ENCODE measurements around the gene TRIP13. TPM values are rescaled to one million over a fixed set of nuclear protein-coding genes. Genes with fewer than 3 reads are reported as not detected.
A peak's percentile ranks its signal among the peaks of the same experiment; 100 is the strongest.

The TRIP13 gene
- total and polyA plus RNA-seq, 9 of the 15 experiments (the other 6 are each of a cell fraction or from before 2014, with no cell fraction given): 24.1 to 116 (median 53.2) TPM

DNA sequence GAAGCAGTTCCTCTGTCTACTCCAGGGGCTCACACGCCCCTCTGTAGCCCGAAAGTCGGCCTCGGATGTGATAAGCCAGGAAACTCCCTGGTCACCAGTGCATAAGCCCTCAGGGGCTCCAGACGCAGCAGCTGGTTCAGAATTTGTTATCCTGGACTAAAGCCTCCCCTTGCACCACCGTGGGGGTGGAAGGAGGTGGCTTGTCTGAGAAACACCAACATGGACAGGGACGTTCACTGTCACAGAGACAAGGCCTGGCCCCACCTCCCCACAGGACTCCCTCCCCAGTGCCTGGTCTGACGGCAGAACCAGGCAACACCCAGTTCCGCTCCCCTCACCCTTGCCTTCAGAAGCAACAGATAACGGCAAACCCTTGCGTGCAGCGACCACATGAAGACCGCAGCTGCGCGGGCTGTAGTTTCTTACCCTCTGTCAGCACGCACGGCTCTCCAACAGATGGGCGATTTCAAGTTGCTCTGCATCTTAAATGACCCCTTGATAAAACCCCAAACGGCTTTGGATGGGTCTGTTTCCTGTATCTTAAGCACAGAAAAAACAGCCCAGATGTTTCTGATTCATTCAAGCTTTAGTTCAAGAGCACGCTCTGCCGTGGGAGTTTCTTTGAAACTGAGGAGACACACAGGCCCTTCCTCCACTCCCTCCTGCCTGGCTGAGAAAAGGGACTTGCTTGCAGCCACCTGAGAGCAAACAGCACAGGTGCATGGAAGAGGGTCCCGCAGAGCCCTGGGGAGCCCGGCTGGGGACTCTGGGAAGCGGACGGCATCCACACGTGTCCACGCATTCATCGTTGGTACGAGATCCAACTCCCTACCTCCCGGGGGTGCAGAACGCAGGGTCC lies 71.2 kb downstream of the TRIP13 start (continued):
- TF ChIP-seq, protein P1, sequence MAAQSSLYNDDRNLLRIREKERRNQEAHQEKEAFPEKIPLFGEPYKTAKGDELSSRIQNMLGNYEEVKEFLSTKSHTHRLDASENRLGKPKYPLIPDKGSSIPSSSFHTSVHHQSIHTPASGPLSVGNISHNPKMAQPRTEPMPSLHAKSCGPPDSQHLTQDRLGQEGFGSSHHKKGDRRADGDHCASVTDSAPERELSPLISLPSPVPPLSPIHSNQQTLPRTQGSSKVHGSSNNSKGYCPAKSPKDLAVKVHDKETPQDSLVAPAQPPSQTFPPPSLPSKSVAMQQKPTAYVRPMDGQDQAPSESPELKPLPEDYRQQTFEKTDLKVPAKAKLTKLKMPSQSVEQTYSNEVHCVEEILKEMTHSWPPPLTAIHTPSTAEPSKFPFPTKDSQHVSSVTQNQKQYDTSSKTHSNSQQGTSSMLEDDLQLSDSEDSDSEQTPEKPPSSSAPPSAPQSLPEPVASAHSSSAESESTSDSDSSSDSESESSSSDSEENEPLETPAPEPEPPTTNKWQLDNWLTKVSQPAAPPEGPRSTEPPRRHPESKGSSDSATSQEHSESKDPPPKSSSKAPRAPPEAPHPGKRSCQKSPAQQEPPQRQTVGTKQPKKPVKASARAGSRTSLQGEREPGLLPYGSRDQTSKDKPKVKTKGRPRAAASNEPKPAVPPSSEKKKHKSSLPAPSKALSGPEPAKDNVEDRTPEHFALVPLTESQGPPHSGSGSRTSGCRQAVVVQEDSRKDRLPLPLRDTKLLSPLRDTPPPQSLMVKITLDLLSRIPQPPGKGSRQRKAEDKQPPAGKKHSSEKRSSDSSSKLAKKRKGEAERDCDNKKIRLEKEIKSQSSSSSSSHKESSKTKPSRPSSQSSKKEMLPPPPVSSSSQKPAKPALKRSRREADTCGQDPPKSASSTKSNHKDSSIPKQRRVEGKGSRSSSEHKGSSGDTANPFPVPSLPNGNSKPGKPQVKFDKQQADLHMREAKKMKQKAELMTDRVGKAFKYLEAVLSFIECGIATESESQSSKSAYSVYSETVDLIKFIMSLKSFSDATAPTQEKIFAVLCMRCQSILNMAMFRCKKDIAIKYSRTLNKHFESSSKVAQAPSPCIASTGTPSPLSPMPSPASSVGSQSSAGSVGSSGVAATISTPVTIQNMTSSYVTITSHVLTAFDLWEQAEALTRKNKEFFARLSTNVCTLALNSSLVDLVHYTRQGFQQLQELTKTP (IDR thresholded peaks at IDR 0.05; ENCODE audit: low read depth in 1 of 2, partially characterized antibody in 2 of 2): peak in 1 of 2 experiments; percentile 35
- TF ChIP-seq, protein P2, sequence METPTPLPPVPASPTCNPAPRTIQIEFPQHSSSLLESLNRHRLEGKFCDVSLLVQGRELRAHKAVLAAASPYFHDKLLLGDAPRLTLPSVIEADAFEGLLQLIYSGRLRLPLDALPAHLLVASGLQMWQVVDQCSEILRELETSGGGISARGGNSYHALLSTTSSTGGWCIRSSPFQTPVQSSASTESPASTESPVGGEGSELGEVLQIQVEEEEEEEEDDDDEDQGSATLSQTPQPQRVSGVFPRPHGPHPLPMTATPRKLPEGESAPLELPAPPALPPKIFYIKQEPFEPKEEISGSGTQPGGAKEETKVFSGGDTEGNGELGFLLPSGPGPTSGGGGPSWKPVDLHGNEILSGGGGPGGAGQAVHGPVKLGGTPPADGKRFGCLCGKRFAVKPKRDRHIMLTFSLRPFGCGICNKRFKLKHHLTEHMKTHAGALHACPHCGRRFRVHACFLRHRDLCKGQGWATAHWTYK (CRISPR knock-in tag; IDR thresholded peaks at IDR 0.05): peak; percentile 46; the same call in 1 of the 2 replicates
- TF ChIP-seq, protein P3, sequence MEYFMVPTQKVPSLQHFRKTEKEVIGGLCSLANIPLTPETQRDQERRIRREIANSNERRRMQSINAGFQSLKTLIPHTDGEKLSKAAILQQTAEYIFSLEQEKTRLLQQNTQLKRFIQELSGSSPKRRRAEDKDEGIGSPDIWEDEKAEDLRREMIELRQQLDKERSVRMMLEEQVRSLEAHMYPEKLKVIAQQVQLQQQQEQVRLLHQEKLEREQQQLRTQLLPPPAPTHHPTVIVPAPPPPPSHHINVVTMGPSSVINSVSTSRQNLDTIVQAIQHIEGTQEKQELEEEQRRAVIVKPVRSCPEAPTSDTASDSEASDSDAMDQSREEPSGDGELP (CRISPR knock-in tag; IDR thresholded peaks at IDR 0.05; ENCODE audit: borderline replicate concordance): peak; percentile 81
- TF ChIP-seq ZNF764 (CRISPR knock-in tag; IDR thresholded peaks at IDR 0.05; ENCODE audit: low read depth): no peak
- TF ChIP-seq BRF1 (IDR thresholded peaks at IDR 0.05; ENCODE audit: borderline replicate concordance, extremely low read depth, insufficient read length): no peak
- TF ChIP-seq, protein P4, sequence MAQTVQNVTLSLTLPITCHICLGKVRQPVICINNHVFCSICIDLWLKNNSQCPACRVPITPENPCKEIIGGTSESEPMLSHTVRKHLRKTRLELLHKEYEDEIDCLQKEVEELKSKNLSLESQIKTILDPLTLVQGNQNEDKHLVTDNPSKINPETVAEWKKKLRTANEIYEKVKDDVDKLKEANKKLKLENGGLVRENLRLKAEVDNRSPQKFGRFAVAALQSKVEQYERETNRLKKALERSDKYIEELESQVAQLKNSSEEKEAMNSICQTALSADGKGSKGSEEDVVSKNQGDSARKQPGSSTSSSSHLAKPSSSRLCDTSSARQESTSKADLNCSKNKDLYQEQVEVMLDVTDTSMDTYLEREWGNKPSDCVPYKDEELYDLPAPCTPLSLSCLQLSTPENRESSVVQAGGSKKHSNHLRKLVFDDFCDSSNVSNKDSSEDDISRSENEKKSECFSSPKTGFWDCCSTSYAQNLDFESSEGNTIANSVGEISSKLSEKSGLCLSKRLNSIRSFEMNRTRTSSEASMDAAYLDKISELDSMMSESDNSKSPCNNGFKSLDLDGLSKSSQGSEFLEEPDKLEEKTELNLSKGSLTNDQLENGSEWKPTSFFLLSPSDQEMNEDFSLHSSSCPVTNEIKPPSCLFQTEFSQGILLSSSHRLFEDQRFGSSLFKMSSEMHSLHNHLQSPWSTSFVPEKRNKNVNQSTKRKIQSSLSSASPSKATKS (CRISPR knock-in tag; IDR thresholded peaks at IDR 0.05): no peak
- no peak for TF ChIP-seq ATF1 (CRISPR knock-in tag; IDR thresholded peaks at IDR 0.05)
- TF ChIP-seq ATF1 (tag; IDR thresholded peaks at IDR 0.05): peak; percentile 65
- TF ChIP-seq HDAC8 (tag; IDR thresholded peaks at IDR 0.05): no peak
- no peak for TF ChIP-seq GABPB1 (CRISPR knock-in tag; IDR thresholded peaks at IDR 0.05)
- TF ChIP-seq SMARCA5 (IDR thresholded peaks at IDR 0.05): no peak
- TF ChIP-seq ZFP30 (CRISPR knock-in tag; IDR thresholded peaks at IDR 0.05; ENCODE audit: borderline replicate concordance): no peak
- TF ChIP-seq HSF4 (CRISPR knock-in tag; IDR thresholded peaks at IDR 0.05; ENCODE audit: borderline replicate concordance): no peak
- TF ChIP-seq SRSF7 (optimal IDR thresholded peaks at IDR 0.05; ENCODE audit: low read depth, low read length): no peak
- TF ChIP-seq JUND (IDR thresholded peaks at IDR 0.05; ENCODE audit: borderline replicate concordance, low read depth, low read length): peak; percentile 41
- peak; percentile 63; the same call in 1 of the 3 replicates for TF ChIP-seq JUND (tag; IDR thresholded peaks at IDR 0.05; ENCODE audit: borderline replicate concordance, low read depth, low read length)
- no peak for TF ChIP-seq PHF8 (IDR thresholded peaks at IDR 0.05; ENCODE audit: borderline replicate concordance, low read length)
- no peak for TF ChIP-seq ZNF282 (CRISPR knock-in tag; IDR thresholded peaks at IDR 0.05)

All from K562 (cell line).